Testis (tissue), 3 donors: Measurements from ENCODE around the gene NPLOC4. TPM values are rescaled to one million over a fixed set of nuclear protein-coding genes. Genes with fewer than 3 reads are reported as not detected.
"Not testable (repeated sequence)": the region's sequence is repeated elsewhere in the genome, so short reads cannot be mapped to it uniquely, and the experiment has no call there.

Experiments used
- DNase-seq: peaks from one replicate; pipeline ENCODE4 v3.0.0-alpha.2; 2019
- H3K27ac ChIP-seq, 2 donors: fragments of 200-600 bp; sonication (generic); one replicate each; pipeline ENCODE4 v1.5.1; 2019
- H3K27me3 ChIP-seq: fragments of 200-600 bp; sonication (generic); one replicate; pipeline ENCODE4 v1.5.1; 2019
- H3K36me3 ChIP-seq: fragments of 200-600 bp; sonication (generic); one replicate; pipeline ENCODE4 v1.5.1; 2017; ENCODE audit warnings: low read depth; ENCODE audit errors: missing control alignments
- H3K4me1 ChIP-seq: fragments of 200-600 bp; sonication (generic); one replicate; pipeline ENCODE4 v1.5.1; 2019
- H3K4me3 ChIP-seq, 2 donors: fragments of 200-600 bp; sonication (generic); one replicate each; pipeline ENCODE4 v1.5.1; 2017 to 2019
- H3K9me3 ChIP-seq: fragments of 200-600 bp; sonication (generic); one replicate; pipeline ENCODE4 v1.5.1; 2017
- CTCF ChIP-seq, 3 experiments: fragments of 450-650 bp in 2 of 3; fragments of 200-600 bp in 1 of 3; sonication (generic) in 1 of 3; IDR thresholded peaks; one replicate each; pipeline ENCODE4 v1.5.1; 2016 to 2019; ENCODE audit warnings: antibody characterized with exemption in 3 of 3, mild to moderate bottlenecking in 2 of 3, moderate library complexity in 1 of 3
- POLR2A ChIP-seq: fragments of 450-650 bp; IDR thresholded peaks from one replicate; pipeline ENCODE4 v1.6.1; 2017; ENCODE audit warnings: antibody characterized with exemption, mild to moderate bottlenecking, moderate library complexity
- whole genome bisulfite sequencing, 2 donors: methylation state at CpG; one replicate each; pipeline ENCODE4 v1.1.5; 2018; 5-methylcytosine and 5-hydroxymethylcytosine counted together
- intact Hi-C: fragments of 100-400 bp; cut with DNase I; formaldehyde crosslinking; loops from one replicate; pipeline ENCODE4 v1.15.1; 2023; ENCODE audit warnings: low total_unique reads
- polyA plus RNA-seq: library from polyadenylated mRNA; stranded (reverse); fragments of 350-450 nt; fragmentation: Illumina TruSeq; extraction: RNeasy Lipid Tissue Mini Kit (QIAGEN cat#74804); gene quantifications from one replicate; pipeline ENCODE4 v1.2.3, GENCODE V29; 2014; ENCODE audit warnings: low read depth, low replicate concordance; ENCODE audit not compliant: insufficient read depth
- total RNA-seq, 2 donors: library from RNA; depleted of rRNA; stranded (reverse); fragments of >200 nt; gene quantifications; one replicate each; pipeline ENCODE4 v1.2.3, GENCODE V29; 2016

NPLOC4 gene
- total and polyA plus RNA-seq, 3 donors from 2014 or later: 106 to 130 (median 122) TPM

GRCh38 chr17:81534157-81535006 lies 102.5 kb downstream of the NPLOC4 start:
- DNase-seq: no peak
- Histone ChIP-seq H3K4me1 (peaks cover 6% of the 10 kb centered on the region), H3K9me3 (no peaks in the 10 kb centered on the region), H3K4me3 (no peak overlapping the region), H3K27me3 (no peaks in the 10 kb centered on the region), H3K36me3 (no peaks in the 10 kb centered on the region), H3K27ac (no peak overlapping the region)
- intact Hi-C loops: no loop called here
- 58 to 73% methylated on average over 5 to 6 of the region's 6 CpGs for whole genome bisulfite sequencing, 2 donors
- TF ChIP-seq CTCF (IDR thresholded peaks at IDR 0.05) (no peak), POLR2A (no peak)

GRCh38 chr17:81533339-81534141 lies 103.4 kb downstream of the NPLOC4 start:
- Histone ChIP-seq H3K27me3 (no peaks in the 10 kb centered on the region), H3K4me1 (peaks cover 6% of the 10 kb centered on the region), H3K36me3 (no peaks in the 10 kb centered on the region), H3K9me3 (no peaks in the 10 kb centered on the region), H3K27ac (no peak overlapping the region), H3K4me3 (no peak overlapping the region)
- WGBS, 2 donors: 80 to 83% methylated on average over 7 to 21 of the region's 21 CpGs
- intact Hi-C loops: no loop called here
- TF ChIP-seq POLR2A (no peak), CTCF (IDR thresholded peaks at IDR 0.05) (no peak)
- DNase-seq: no peak

GRCh38 chr17:81532490-81533287 lies 104.2 kb downstream of the NPLOC4 start:
- no peaks in the 10 kb centered on the region for H3K36me3 ChIP-seq
- H3K9me3 ChIP-seq: no peaks in the 10 kb centered on the region
- TF ChIP-seq CTCF (IDR thresholded peaks at IDR 0.05) (no peak), POLR2A (no peak)
- DNase-seq: no peak
- no peak overlapping the region for H3K4me3 ChIP-seq
- WGBS, 2 donors: 90 to 96% methylated on average over 7 to 9 of the region's 11 CpGs
- H3K4me1 ChIP-seq: peaks cover 6% of the 10 kb centered on the region
- intact Hi-C loops: no loop called here
- no peak overlapping the region for H3K27ac ChIP-seq
- no peaks in the 10 kb centered on the region for H3K27me3 ChIP-seq

GRCh38 chr17:81531998-81532404 lies 104.9 kb downstream of the NPLOC4 start:
- H3K9me3 ChIP-seq, H3K27me3 ChIP-seq, intact Hi-C loops, DNase-seq, H3K27ac ChIP-seq, H3K4me1 ChIP-seq, H3K36me3 ChIP-seq, H3K4me3 ChIP-seq: not testable (repeated sequence)
- 85 to 90% methylated on average over 3 of the region's 3 CpGs for WGBS, 2 donors

- H3K27me3 ChIP-seq, intact Hi-C loops: not testable (repeated sequence)
- 78 to 79% methylated on average over 6 of the region's 6 CpGs for WGBS, 2 donors
Observed at GRCh38 chr17:81531013-81531412, 105.9 kb downstream of the NPLOC4 start.

More at GRCh38 chr17:81531013-81531412, 105.9 kb downstream of the NPLOC4 start:
- not testable (repeated sequence) for DNase-seq, H3K4me3 ChIP-seq, H3K27ac ChIP-seq, H3K4me1 ChIP-seq, H3K36me3 ChIP-seq, H3K9me3 ChIP-seq
